GM19025 (cell line): Measurements from ENCODE around the gene SMURF1.

Experiments used
- ATAC-seq: cut with Tn5 transposase; IDR thresholded peaks from one replicate; pipeline ENCODE4 v1.9.1; 2021; ENCODE audit warnings: mild to moderate bottlenecking, low read depth, moderate library complexity; ENCODE audit not compliant: unreplicated experiment

The SMURF1 gene

DNA sequence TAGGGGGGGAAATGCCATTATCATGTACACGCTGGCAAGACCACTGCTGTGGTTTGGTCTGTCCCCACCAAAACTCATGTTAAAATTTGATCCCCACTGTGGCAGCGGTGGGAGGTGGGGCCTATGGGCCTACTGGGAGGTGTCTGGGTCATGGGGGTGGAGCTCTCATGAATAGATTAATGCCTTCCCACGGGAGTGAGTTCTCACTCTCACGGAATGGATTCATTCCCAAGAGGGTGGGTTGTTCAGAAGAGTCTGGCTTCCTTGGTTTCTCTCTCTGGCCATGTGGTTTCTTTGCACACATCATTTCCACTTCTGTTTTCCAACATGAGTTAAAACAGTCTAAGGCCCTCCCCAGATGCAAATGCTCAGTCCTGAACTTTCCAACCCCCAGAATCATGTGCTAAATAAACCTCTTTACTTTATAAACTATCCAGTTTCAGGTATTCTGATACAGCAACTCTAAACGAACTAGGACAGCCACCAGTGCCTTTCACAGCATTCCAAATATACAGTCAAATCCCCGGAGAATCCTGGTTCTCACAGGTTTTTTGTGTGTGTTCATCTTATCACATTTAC lies 44.3 kb downstream of the SMURF1 start:
- ATAC-seq, result no peak

DNA sequence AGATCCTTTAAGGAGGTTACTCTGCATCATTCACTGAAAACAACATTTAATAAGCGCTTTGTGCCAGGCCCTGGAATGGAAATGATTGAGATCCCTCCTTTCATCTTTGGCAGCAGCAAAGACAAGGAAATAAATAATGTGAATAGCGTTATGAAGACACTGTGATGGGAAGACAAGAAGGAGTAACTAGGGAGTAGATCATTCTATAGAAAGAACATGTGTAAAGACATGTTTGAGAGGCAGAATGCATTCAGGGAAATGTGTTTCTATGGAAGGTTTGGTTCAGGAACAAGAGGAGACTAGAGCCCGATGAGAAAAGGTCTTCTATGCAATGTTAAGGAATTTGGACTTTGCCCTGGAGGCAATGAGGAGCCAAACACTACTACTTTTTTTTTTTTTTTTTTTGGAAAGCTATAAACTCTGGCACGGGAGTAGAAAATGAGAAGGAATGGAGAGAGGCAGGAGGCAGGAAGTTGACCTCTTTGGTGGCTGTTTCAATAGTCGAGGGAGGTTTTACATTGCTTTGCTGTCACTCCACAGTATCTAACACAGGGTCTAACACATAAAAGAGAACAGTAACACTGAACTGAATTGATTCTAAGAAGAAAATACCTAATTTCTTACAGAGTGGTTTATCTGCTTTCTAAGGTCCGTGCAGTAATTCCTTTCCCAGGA lies 44.9 kb downstream of the SMURF1 start:
- no peak for ATAC-seq

DNA sequence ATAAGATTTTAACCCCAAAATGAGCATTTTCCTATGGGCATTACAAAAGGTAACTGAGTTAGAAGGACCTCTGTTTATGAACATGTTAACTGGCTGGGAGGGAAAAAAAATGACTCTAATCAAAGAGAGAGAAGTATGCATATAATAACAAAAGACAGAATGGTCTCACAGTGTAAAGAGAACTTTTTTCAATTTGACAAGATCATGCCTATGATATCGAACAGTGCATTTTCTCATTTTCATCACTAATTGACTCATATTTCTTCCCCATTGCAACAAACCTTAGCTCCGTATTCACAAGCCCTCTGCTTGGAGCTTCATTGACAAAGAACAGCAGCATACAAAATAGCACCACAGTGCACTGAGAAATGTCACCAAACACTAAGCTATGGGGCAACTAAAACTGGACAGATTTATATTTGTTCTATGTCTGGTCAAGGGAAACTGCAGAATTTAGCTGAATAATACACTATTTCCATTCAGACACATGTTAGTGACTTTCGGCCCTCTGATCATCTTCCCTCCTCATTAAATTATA lies 45.6 kb downstream of the SMURF1 start:
- ATAC-seq, result no peak

DNA sequence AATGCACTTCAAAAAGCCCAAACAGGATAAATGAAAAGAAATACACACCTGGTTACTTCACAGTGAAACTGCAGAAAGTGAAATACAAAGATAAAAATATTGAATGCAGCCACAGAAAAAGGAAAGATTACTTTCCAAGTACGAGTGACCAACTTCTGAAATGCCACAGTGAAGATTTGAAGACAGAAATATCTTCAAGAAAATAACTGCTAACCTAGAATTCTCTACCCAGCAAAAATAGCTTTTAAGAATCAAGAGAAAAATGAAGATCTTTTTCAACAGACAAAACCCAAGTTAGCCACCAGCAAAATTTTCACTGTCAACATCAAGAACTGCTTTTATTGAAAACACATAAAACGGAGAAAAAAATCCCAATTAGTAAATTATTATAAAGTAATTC lies 46.2 kb downstream of the SMURF1 start:
- no peak for ATAC-seq

DNA sequence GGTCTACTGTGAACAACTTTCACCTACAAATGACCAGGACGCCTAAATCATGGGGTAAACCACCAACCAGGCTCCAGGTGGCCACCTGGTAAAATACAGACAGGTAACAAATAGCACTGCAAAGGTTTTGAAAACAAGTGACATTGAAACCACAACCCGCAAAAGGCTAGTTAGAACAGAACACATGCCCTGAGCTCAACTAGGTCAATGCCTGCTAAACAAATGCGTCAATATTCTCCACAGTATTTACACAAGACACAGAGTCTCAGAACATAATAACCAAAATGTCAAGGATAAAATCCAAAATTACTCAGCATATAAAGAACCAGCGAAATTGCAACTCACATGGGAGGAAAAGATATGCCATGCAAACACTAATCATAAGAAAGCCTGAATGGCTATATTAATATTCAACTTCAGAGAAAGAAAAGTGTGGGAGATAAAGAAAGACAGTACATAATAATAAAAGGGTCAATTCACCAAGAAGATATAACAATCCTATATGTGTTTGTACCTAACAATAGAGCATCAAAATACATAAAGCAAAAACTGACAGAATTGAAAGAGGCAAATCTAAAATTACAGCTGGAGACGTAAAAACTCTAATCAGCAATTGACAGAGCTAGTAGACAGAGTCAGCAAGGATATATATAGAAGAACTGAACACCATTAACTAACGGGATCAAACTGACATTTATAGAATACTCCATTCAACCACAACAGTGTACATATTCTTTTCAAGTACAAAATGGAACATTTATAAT lies 47.6 kb downstream of the SMURF1 start:
- ATAC-seq, result no peak

DNA sequence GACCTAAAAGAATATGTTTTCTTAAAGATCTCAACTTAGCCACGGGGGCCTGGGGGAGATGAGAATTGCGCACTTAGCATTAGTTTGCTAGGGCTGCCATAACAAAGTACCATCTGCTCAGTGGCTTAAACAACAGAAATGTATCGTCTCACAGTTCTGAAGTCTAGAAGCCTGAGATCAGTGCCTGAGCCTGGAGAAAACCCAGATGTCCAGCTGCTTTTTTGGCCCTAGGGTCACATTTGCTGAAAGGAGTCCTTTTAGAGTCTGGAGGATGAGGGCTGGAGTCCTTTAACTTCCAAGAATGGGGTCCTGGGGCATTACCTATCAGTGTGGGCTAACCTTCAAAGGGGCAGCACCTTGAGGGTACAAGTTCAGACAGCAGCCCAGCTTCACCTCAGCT lies 48.2 kb downstream of the SMURF1 start:
- no peak for ATAC-seq

DNA sequence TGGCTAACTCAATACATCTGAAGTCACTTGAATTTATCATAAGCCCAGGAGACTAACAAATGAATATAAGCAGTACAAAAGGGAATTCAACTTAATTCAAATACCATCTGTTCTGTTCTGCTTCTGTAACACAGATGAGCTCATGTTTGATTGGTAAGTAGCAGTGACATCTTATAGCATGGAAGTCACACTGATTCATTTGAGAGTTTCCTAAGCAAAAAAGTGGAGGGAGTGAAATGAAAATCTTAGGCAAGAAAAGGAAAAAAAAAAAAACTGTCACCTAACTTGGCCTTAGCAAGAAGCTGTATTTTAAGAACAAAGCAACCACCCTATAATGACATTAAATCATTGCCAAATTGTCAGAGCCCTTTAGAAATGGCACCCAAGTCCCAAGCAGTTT lies 49.5 kb downstream of the SMURF1 start:
- no peak for ATAC-seq

DNA sequence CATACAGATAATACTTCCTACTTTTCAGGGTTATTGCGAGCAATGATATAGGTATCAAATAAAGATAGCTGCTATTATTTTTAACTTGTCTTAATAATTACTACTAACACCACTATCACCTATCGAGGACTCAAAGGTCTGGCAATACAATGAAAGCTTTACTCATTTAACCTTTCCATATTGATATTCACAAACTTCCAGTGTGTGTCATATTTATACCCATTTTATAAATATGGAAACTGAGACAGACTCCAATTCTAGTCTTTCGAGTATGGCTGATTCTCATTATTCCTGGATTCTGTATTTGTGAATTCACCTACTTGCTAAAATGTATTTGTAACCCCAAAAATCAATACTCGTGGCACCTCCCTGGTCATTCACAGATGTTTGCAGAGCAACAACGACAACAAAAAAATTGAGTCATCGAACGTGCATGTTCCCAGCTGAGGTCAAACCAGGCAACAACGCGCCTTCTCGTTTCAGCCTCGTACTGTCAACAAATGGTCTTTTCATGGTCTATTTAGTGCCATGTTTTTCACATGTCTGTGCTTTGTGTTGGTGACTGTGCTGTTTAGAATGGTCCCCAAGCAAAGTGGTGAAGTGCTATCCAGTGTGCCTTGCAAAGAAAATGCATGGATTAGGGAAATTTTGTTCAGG lies 51.7 kb downstream of the SMURF1 start:
- ATAC-seq, result no peak

DNA sequence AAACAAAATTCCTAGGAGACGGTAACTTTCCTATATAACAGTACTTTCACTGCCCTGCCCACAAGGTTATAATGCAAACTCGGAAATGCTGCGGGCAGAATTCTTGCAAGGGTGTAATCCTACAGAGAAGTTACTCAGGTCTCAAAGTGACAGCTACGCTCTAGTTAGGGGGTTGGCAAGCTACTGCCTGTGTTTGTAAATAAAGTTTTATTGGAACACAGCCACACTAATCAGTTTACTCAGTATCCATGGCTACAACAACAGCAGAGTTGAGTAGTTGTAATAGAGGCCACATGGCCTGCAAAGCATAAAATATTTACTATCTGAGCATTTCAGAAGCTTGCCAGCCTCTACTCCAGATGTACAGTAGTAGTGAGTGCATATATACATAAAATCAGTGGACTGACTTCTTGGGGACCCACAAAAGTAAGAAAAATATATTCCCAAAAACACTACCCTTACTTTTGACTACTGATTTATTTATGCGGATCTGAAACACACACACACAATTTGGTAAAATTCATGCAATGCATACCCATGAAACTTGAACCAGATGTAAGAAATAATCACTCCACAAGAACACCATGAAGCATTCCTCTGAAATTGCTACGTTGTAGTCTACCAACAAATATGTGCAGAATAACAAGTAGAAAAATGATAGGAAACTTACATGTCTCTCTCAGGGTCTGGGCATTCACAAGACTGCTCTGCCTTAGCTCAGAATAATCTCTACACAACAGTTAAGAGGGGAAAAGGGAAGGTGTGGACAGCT lies 53.0 kb downstream of the SMURF1 start:
- no peak for ATAC-seq

DNA sequence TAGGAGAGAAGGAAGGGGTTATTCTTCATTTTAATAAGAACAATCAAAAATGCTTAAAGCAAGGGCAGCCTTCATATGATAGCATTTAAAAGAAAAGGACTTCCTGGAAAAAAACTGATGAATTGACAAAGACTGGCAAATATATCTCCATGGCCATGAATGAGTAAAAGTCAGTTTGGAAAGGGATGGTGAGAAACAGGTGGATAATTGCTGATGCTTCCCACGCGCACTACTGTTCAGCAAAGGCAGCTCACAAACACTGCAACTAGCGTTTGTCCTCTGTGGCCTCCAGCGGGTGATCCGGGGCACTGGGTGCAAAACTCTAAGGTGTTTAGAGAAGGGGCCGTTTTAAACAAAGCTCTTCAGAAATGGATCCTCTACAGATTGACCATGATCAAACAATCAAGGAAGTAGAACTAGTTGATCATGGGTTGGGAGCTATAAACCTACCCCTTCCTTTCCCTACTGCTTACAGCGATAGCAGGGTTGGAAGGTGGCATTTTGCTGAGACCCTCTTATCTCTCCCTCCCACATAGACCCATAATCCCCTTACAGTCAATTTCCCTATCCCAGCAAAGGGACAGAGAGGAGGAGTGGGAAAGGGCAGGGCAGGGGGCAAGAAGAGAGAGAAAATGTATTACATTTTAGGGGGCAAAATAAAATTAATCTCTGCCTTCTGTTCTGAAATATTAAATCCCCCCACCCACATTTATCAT lies 53.8 kb downstream of the SMURF1 start:
- no peak for ATAC-seq

DNA sequence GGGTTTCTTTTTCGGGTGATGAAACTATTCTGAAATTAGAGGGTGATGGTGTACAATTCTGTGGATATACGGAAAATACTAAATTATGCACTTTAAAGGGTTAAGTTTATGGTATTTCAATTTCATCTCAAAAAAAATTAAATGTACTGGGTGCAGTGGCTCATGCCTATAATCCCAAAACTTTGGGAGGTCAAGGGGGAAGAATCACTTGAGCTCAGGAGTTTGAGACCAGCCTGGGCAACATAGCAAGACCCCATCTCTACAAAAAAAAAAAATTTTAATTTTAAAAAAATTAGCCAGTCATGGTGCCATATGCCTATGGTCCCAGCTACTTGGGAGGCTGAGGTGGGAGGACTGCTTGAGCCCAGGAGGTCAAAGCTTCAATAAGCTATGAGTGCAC lies 57.0 kb downstream of the SMURF1 start:
- no peak for ATAC-seq

DNA sequence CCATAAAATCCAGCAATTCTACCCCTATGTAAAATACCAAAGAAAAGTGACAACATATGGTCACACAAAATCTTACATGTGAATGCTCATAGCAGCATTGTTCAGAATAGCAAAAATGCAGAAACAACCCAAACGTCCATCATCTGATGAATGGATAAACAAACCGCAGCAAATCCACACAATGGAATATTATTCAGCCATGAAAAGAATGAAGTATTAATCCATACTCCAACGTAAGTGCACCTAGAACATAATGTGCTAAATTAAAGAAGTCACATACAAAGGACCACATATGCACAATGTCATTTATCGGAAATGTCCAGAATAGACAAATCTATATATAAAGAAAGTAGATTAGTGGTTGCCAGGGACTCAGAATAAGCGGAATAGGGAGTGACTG lies 57.4 kb downstream of the SMURF1 start:
- no peak for ATAC-seq

DNA sequence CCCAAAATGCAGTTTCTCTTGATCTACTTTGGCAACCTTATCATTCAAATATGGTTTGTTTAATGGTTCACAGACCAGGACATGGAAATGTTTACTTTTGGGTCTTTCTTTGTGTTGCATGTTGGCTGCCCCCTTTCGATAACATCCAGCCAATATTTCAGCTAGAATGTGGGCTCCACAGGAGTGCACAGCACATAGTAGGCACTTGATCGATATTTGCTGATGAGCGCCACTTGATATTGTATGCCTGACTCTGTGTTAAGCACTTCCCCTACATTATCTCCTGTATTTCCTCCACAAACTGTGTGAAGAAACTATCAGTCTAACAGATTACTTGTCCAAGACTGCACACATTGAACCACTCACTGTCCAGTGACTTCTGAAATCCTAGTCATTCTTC lies 60.2 kb downstream of the SMURF1 start:
- ATAC-seq, result no peak

DNA sequence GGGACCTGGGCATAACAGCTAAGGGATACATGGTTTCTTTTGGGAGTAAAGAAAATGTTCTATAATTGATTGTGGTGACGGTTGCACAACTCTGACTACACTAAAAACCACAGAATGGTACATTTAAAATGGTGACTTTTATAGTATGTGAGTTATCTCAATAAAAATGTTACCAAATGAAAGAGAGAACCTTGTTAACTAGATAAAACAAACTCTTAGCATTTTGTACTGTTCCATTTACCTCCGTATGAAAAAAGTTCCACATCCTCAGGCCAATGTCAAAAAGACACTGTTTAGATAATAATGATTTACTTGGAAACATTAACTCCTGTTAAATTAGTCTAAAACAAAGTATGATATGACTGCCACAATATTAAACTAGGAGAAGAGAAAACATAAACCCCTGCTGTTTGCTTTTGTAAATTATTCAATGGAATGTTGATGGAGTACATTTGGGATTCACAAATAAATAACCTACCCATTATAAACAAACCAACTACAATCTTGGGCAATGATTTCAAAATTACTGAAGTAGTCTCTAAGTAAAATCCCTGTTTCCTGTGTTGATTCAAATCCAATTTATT lies 60.7 kb downstream of the SMURF1 start:
- ATAC-seq, result no peak

DNA sequence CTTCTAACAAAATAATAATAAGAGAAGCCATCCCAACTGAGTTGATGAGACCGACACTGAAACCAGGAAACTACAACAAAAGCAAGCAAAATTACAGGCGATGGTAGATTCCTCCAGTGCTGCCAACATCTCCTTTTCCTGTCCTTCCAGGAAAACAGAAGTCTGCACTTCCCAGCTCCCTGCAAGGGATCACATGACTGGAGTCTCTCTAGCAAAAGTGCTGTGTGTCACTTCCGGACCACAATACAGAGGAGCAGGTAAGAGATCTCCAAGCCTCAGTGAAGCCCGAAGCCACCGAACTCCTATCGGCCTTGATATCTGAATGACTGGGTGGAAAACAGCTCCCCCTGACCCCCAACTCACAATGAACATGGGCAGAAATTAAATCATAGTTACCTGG lies 63.2 kb downstream of the SMURF1 start:
- ATAC-seq, result no peak

DNA sequence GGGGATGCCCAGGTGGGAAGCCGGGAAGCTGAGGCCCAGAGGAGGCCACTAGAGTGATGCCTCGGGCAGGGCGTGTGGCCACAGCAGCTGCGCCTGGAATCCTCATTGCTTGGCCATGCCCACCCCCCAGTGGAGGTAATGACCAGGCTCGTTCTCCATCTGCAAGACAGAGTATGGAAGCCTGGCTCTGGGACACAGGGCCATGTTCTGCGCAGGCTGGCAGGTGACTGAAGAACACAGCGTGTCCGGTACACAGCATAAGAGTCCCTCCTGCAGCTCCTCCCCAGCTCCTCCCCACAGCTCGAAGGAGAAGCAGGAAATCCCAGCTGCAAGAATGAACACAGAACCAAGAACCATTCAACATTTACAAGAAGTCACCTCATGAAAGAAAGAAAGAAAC lies 64.8 kb downstream of the SMURF1 start:
- no peak for ATAC-seq

DNA sequence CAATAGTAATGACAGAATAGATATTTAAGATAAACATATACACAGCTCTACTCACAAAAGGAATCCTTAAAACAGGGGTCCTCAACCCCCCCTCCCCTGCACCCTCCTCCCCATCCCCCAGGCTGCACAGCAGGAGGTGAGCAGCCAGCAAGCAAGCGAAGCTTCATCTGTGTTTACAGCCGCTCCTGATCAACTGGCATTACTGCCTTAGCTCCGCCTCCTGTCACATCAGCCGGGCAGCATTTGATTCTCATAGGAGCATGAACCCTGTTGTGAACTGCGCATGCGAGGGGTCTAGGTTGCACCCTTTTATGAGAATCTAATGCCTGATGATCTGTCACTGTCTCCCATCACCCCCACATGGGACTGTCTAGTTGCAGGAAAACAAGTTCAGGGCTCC lies 65.5 kb downstream of the SMURF1 start:
- no peak for ATAC-seq

DNA sequence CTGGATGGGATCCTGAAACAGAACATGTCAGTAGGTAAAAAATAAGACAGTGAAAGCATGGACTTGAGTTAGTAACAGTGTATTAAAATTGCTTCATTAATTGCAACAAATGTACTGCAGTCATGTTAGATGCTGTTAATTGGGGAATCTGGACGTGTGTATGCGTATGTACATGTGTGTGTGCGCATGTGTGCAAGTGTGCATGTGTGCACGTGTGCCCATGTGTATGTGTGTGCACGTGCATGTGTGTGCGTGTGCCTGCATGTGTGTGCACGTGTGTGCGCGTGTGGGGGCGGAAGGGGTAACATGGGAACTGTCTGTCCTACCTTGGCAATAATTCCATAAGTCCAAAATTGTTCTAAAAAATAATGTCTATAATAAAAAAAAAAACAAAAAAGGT lies 67.3 kb downstream of the SMURF1 start:
- ATAC-seq, result no peak

DNA sequence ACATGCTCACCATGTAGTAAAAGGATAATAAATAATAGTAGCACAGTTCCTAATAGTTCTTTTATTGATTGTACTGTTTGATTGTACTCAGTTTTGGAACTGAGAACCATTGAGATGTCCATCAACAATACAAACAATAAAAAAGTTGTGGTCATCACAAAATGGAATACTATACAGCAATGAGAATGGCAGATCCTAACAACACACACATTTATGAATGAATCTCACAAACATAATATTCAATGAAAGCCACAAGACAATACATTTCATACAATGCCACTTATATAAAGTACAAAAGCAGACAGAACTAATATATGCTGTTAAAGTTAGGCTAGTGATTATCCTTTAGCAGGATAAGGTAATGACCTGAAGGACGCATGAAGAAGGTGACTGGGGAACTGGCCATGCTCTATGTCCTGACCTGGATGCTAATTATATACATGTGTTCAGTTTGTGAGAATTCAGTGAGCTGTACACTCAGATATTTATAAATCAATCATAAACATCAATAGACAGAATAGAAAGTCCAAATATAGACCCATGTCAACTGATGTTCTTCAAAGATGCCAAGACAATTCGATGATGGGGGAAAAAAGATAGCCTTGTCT lies 70.0 kb downstream of the SMURF1 start:
- no peak for ATAC-seq
